Effector memory CD8-positive, alpha-beta T cell (primary cell): Measurements from ENCODE around the gene LTBR.

Experiments
- ATAC-seq: fragments of 150-1000 bp; cut with Tn5 transposase; replicated peaks from 2 replicates; pipeline ENCODE4 v1.10.0; 2021; ENCODE audit warnings: mild to moderate bottlenecking, moderate library complexity
- DNase-seq, 3 experiments: peaks; one replicate each; pipeline ENCODE4 v3.0.0; 2021
- H3K27ac Mint-ChIP-seq, 2 donors: one replicate each; pipeline ENCODE4 v1.8.0; 2022; ENCODE audit warnings: mild to moderate bottlenecking in 2 of 2, mixed read lengths in 2 of 2, moderate library complexity in 2 of 2
- H3K27me3 Mint-ChIP-seq, 2 donors: one replicate each; pipeline ENCODE4 v1.8.0; 2022; ENCODE audit warnings: mixed read lengths in 2 of 2
- H3K36me3 Mint-ChIP-seq: one replicate; pipeline ENCODE4 v1.8.0; 2022; ENCODE audit warnings: mild to moderate bottlenecking, moderate library complexity, mixed read lengths; ENCODE audit not compliant: insufficient read depth
- H3K4me1 Mint-ChIP-seq, 2 donors: one replicate each; pipeline ENCODE4 v1.8.0; 2022; ENCODE audit warnings: low read depth in 2 of 2, mixed read lengths in 2 of 2
- H3K4me3 Mint-ChIP-seq, 2 donors: one replicate each; pipeline ENCODE4 v1.8.0; 2022; ENCODE audit warnings: mild to moderate bottlenecking in 2 of 2, mixed read lengths in 2 of 2, moderate library complexity in 2 of 2
- H3K9me3 Mint-ChIP-seq, 2 donors: one replicate each; pipeline ENCODE4 v1.8.0; 2022; ENCODE audit warnings: mixed read lengths in 2 of 2

LTBR gene

GRCh38 chr12:6354495-6355393, 29.2 kb upstream of the LTBR start:
- Mint-ChIP-seq H3K27ac (no peak overlapping the region), H3K27me3 (no peaks in the 10 kb centered on the region), H3K4me1 (peaks cover 8 to 14% of the 10 kb centered on the region in 2 donors), H3K9me3 (no peaks in the 10 kb centered on the region), H3K36me3 (no peaks in the 10 kb centered on the region), H3K4me3 (no peak overlapping the region)
- DNase-seq, result no peak
- no peak for ATAC-seq

GRCh38 chr12:6355491-6356373, 28.2 kb upstream of the LTBR start:
- Mint-ChIP-seq H3K27ac (peak overlapping the region; percentile 9 to 39), H3K36me3 (no peaks in the 10 kb centered on the region), H3K27me3 (no peaks in the 10 kb centered on the region), H3K4me3 (no peak overlapping the region), H3K9me3 (no peaks in the 10 kb centered on the region), H3K4me1 (peaks cover 12 to 17% of the 10 kb centered on the region in 2 donors)
- DNase-seq, result no peak
- no peak for ATAC-seq

- DNase-seq, result no peak
- Mint-ChIP-seq H3K27ac (peak overlapping the region in 1 of 2 donors; percentile 9), H3K4me3 (no peak overlapping the region)
Observed at GRCh38 chr12:6356374-6356820, 27.6 kb upstream of the LTBR start.

GRCh38 chr12:6358881-6359280, 25.1 kb upstream of the LTBR start:
- Mint-ChIP-seq H3K4me1 (peaks cover 12 to 22% of the 10 kb centered on the region in 2 donors), H3K4me3 (no peak overlapping the region), H3K27me3 (no peaks in the 10 kb centered on the region), H3K36me3 (no peaks in the 10 kb centered on the region), H3K9me3 (no peaks in the 10 kb centered on the region), H3K27ac (no peak overlapping the region)
- DNase-seq (no peak), ATAC-seq (no peak)

More at GRCh38 chr12:6356374-6356820, 27.6 kb upstream of the LTBR start:
- Mint-ChIP-seq H3K36me3 (no peaks in the 10 kb centered on the region), H3K4me1 (peaks cover 12 to 17% of the 10 kb centered on the region in 2 donors), H3K9me3 (no peaks in the 10 kb centered on the region), H3K27me3 (no peaks in the 10 kb centered on the region)
- ATAC-seq, result no peak

- peaks cover 16 to 17% of the 10 kb centered on the region in 2 donors for H3K4me1 Mint-ChIP-seq
- H3K4me3 Mint-ChIP-seq, result no peak overlapping the region
- ATAC-seq (no peak), DNase-seq (no peak)
- H3K27me3 Mint-ChIP-seq, result no peaks in the 10 kb centered on the region
- H3K27ac Mint-ChIP-seq, result peak overlapping the region in 1 of 2 donors; percentile 68
- H3K36me3 Mint-ChIP-seq, result no peaks in the 10 kb centered on the region
- no peaks in the 10 kb centered on the region for H3K9me3 Mint-ChIP-seq
Observed at GRCh38 chr12:6360080-6360571, 23.8 kb upstream of the LTBR start.

DNA sequence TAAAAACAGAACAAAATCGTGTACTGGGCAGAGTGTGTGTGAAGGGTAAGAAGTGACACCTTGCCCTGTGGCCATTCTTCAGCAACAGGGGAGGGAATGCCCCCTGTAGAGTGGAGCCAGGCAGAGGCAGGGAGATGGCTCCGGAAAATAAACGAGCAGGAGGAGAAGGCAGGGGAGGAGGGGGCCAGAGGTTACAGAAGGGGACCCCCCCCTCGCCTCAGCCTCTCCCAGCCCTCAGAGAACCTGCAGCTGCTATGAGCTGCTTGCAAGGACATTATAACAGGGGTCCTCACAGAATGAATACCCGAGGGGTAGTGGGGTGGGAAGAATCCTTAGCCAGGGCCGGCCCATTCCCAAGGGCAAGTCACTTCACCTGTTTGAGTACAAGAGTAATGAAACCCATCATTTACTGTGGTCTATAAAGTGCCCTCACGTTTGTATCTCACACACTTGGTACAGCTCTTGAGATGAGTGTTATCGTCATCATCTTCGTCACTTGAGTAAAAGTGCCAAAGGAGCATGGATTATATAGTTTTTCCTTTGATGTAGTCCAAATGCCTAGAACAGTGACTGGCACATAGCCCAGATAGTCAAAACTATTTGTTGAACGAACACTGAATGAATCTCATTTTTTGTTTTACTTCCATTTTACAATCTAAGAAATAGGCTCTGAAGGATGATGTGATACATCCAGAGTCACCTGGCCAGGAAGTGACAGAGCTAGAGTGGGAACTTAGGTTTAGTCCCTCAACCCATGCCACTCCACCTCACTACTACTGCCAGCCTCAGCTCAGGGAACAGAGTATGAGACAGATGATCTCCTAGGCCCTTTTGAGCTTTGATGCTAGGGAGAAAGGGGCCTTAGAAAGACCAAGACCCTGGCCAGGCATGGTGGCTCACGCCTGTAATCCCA, 23.1 kb upstream of the LTBR start:
- Mint-ChIP-seq H3K27me3 (no peaks in the 10 kb centered on the region), H3K4me1 (peaks cover 14 to 17% of the 10 kb centered on the region in 2 donors), H3K27ac (peak overlapping the region in 1 of 2 donors; percentile 68), H3K9me3 (no peaks in the 10 kb centered on the region), H3K36me3 (no peaks in the 10 kb centered on the region), H3K4me3 (no peak overlapping the region)
- no peak for ATAC-seq
- DNase-seq, result no peak

GRCh38 chr12:6361834-6362233, 22.1 kb upstream of the LTBR start:
- DNase-seq (no peak), ATAC-seq (no peak)
- Mint-ChIP-seq H3K27me3 (no peaks in the 10 kb centered on the region), H3K4me1 (peaks cover 7 to 9% of the 10 kb centered on the region in 2 donors), H3K36me3 (no peaks in the 10 kb centered on the region), H3K27ac (no peak overlapping the region), H3K4me3 (peak overlapping the region in 1 of 2 donors; percentile 28), H3K9me3 (no peaks in the 10 kb centered on the region)

- no peak overlapping the region for H3K27ac Mint-ChIP-seq
Observed at GRCh38 chr12:6362403-6362802, 21.6 kb upstream of the LTBR start.

DNA sequence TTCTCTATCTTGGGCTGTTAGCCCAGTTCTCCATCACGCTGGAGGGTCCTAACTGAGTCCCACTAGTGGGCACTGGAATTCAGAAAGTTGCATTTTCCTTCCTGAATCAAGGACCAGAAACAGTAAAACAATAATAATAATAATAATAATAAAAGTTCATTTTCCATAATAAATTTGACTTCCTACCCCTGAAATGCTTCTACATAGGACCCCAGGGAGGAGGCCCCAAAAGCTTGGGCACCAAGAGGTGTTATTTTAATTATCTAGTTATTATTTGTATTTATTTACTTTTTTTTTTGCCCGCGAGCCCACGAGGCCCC, 21.0 kb upstream of the LTBR start:
- DNase-seq (no peak), ATAC-seq (no peak)
- Mint-ChIP-seq H3K9me3 (no peaks in the 10 kb centered on the region), H3K27me3 (no peaks in the 10 kb centered on the region), H3K4me1 (peaks cover 13 to 19% of the 10 kb centered on the region in 2 donors), H3K27ac (no peak overlapping the region), H3K36me3 (no peaks in the 10 kb centered on the region), H3K4me3 (peak overlapping the region; percentile 66 to 69)

More at GRCh38 chr12:6362403-6362802, 21.6 kb upstream of the LTBR start:
- Mint-ChIP-seq H3K36me3 (no peaks in the 10 kb centered on the region), H3K9me3 (no peaks in the 10 kb centered on the region), H3K4me1 (peaks cover 11 to 14% of the 10 kb centered on the region in 2 donors), H3K4me3 (no peak overlapping the region), H3K27me3 (no peaks in the 10 kb centered on the region)
- ATAC-seq (no peak), DNase-seq (no peak)

DNA sequence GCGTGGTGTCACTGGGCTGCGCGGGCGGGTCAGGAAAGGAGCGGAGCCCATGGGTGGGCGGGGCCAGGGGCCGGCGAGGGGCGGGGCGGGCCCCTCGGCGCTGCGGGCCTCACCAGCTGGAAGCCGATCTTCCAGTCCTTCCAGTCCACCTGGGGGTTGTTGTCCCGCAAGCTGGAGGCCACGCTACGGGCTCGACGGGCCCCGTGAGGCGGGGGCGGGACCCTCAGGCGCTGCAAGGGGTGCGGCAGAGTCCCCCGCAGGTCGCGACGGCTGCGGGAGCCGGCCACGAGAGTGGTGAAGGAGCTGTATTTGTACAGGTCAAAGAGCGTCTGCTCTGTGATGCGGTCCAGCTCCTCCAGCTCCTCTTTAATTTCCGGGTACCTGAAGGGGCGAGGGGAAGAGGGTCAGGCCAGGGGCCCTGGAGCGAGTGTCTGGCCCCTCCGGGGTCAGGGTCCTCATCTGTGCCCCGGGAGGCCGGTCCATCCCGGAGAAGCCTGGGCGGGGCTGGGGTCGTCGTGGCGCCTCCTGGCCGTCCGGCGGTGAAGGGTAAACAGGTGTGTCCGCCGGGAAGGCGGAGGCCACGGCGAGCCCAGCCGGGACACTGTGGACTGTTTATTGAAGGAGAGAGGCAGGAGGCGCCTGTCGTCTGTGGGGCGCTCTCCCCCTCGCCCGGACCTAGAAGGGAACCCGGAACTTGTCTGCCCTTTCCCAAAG, 20.5 kb upstream of the LTBR start:
- DNase-seq (peak; percentile 41 to 46 (median 41)), ATAC-seq (peak; percentile 87)
- Mint-ChIP-seq H3K27ac (peak overlapping the region; percentile 41 to 56), H3K4me3 (peak overlapping the region; percentile 66 to 69), H3K27me3 (no peaks in the 10 kb centered on the region), H3K9me3 (no peaks in the 10 kb centered on the region), H3K36me3 (no peaks in the 10 kb centered on the region), H3K4me1 (peaks cover 13 to 19% of the 10 kb centered on the region in 2 donors)

DNA sequence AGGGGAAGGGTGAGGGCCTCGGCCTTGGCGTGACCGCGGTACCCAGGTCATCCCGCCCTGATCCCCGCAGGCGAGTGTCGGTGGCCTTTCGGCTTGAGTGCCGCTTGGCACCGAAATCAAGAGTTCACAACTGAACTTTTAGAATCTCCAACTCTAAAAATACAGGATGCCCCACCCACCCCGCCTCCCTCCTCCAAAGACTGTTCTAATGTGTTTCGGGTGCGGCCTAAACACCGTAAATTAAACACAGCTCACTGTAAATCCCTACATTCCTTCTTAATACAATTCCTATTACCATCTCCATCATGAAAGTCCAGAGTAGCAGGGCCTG, 20.0 kb upstream of the LTBR start:
- Mint-ChIP-seq H3K9me3 (no peaks in the 10 kb centered on the region), H3K27me3 (no peaks in the 10 kb centered on the region), H3K36me3 (no peaks in the 10 kb centered on the region), H3K4me1 (peaks cover 13 to 19% of the 10 kb centered on the region in 2 donors), H3K27ac (peak overlapping the region; percentile 41 to 56), H3K4me3 (peak overlapping the region; percentile 66 to 69)
- no peak for DNase-seq
- no peak for ATAC-seq
